Stimulated activated CD4-positive, alpha-beta T cell treated with anti-CD3 and anti-CD28 coated beads, TNF-alpha, amount 100 ng/mL, for 4 hours (primary cell): Measurements from ENCODE around the gene CPOX.
"Not testable (repeated sequence)": the region's sequence is repeated elsewhere in the genome, so short reads cannot be mapped to it uniquely, and the experiment has no call there.

Experiments used
- DNase-seq, 3 experiments: peaks; one replicate each; pipeline ENCODE4 v3.0.0-alpha.2; 2020; ENCODE audit warnings: low read depth in 3 of 3

The CPOX gene

DNA sequence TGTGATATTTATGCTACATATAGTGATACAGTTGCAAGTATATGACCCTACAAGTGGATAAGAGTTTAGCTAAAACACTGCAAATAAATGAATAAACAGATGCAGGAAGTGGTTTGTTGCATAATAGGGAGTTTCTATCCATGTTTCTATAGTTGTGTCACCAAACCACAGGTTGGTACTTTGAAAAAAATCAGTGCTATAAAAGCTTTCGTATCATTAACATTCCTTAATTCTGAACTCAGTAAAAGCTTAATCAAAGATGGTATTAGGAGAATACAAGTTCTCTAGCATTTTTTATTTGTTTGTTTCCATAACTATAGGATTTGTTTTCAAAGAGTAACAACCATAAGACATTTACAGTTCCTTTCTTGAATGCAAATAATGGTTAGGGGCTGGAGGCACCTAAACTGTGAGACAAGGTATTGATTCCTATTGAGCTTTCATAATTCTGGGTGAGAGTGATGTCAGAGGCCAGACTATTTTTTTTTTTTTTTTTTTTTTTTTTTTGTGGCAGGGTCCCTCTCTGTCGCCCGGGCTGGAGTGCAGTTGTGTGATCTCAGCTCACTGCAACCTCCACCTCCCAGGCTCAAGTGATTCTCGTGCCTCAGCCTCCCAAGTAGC is 29.6 kb downstream of the CPOX start:
- no peak for DNase-seq

DNA sequence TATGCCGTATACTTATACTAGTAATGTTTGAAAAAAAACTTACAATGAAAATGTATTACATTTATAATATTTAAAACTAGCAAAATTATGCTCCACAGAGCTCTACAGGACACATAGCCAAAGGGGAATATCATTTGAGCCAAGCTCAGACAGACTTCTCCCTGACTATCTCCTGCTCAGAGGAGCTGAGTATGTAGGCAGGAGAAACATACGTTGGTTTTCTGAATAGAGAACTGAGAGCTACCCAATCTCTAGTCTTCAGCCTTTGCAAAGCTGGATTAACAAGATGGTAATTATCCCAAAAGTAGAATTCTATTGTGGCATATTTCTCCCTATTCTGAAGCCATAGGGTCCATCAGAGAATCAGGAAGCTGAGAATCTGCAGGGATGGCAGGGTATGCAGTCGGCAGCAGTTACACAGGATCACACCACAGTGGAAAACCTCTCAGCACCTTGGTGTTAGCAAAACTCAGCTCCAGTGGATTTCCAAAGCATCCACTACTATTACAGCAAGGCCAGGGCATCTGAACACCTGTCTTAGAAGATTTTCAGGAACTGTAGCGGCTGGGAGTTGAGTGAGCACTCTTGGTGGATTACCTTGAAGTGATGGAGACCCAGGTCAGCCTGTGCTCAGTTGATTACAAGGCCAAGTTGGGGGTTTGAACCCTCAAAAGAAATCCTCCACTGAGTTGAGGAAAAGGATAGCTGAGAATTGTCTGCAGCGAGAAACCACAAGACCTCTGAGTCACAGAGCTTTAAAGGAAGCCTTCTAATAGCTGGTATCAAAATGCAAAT is 31.5 kb downstream of the CPOX start:
- no peak for DNase-seq

DNA sequence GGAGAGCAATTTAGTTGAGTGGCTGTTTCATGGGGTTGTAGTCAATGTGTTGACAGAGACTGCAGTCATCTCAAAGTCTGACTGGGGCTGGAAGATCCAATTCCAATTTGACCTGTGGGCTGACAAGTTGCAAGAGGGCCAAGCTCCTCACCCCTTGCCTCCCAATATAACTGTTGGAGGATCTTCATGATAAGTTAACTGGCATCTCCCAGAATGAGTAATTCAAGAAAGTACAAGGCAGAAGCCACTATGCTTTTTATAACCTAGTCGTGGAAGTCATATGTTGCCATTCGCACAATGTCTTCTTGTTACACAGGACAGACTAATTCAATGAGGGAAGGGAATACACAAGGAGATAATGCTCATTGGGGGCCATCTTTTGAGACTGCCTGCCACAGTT is 32.5 kb downstream of the CPOX start:
- no peak for DNase-seq

DNA sequence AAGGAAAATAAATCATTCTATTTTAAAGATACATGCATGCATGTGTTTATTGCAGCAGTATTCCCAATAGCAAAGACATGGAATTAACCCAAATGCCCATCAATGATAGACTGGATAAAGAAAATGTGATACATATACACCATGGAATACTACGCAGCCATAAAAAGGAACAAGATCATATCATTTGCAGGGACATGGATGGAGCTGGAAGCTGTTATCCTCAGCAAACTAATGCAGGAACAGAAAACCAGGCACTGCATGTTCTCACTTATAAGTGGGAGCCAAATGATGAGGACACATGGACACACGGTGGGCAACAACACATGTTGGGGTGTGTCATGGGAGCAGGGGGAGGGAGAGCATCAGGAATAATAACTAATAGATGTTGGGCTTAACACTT is 33.6 kb downstream of the CPOX start:
- not testable (repeated sequence) for DNase-seq

DNA sequence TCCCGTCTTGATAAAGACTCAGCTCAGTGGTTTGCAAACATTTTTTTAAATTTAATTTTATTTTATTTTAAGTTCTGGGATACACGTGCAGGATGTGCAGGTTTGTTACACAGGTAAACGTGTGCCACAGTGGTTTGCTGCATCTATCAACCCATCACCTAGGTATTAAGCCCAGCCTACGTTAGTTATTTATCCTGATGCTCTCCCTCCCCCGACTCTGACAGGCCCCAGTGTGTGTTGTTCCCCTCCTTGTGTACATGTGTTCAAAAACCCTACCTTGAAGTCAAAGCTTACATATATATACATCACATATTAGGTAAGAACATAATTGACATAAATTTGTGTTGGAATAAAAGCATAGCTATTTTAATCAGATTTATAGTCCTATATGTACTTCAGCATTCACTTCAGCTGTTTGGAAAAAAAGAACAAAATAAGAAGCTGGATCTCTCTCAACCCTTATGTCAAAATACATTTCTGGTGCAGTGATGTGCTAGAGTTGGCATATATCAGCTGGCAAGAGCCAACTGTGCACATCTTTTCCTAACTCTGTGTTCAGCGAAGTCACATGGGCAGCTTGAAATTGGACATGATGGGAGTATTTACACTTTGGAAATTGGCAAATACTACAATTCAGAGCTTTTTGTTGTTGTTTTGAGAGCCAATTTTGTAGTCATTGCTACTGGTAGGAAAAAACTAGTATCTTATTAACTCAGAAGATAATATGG is 35.1 kb downstream of the CPOX start:
- DNase-seq, result no peak

DNA sequence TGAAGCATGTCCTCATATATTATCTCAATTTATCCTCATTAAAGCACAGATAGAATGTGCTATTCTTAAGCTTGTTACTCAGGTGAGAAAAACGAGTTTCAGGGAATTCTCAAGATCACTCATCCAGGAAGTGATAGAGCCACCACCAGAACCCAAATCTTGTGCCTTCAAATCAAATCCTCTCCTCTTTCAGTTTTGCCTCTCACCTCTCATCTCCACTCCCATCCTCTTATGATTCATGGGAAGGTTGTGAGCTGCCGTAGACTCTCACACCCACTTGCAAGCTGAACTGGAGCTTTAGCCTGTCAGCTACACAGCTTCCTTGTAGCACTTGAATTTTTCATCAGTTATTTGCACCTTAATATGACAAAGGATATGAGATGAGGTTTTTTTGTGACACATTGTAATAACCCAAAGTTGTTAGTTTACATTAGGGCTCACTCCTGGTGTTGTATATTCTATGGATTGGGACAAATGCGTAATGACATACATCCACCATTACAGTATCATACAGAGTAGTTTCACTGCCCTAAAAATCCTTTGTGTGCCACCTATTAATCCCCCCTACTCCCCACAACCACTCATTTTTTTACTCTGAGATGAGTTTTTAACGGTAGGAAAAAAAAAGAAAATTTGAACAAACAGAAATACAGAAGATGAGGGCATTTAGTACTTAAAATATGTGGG is 35.9 kb downstream of the CPOX start:
- peak in 1 of 3 experiments; percentile 40 for DNase-seq

DNA sequence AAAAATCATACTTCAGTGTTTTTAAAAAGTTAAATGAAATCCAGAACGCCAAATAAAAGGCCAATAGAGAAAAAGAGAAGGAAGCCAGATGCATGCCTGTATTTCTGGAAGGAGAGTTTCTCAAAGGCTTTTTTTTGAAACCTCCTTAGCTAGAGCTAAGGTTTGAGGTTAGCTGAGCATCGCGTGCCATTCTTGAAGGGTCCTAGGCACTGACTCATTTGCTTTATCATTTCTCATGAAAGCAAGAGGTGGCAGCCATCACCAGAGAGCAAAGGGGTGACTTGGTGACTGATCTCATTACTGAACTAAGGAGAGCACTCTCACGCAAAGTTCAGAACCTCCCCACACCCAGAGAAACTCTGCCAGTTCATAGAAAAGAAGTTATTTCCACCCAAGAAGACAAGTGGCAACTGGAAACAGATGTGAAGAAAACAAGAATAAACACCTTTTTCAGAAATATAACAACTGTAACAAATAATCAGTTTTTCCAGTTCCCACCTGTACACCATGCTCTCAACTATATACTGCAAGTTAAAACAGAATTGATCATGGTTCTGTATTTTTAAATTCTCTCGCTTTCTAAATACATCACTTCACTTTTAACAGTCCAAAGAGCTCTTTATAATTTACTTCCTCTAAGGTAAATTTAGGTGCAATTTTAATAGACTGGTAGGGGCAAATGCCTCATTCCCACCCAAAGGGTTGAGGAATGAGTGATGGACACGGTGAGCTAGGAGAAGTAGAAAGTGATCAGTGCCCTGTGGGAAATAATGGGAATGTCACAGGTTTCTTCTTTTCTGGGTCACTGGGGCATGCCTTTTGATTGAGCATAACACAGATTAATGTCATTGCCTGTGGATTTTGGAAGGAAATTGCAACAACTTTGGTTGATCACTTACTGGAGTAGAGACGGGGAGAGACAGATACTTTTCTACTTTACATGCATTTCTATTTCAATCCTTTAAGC is 37.0 kb downstream of the CPOX start:
- DNase-seq, result peak in 2 of 3 experiments; percentile 40 to 63

DNA sequence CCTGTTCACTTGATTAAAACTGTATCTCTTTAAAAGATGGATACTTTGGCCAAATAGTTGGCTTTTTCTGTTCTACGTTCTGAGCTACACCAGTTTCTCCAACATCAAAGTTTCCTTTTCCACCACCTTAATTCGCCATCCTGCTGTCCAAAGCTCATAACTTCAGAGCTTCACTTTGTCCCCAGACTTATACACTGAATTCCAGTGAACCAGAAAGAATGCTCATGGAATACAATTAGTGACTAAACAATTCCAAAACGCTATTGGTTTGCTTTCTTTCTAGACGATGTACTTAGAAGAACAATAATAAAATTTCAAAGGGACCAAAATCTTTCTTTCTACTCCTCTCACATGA is 38.4 kb downstream of the CPOX start:
- DNase-seq, result no peak

DNA sequence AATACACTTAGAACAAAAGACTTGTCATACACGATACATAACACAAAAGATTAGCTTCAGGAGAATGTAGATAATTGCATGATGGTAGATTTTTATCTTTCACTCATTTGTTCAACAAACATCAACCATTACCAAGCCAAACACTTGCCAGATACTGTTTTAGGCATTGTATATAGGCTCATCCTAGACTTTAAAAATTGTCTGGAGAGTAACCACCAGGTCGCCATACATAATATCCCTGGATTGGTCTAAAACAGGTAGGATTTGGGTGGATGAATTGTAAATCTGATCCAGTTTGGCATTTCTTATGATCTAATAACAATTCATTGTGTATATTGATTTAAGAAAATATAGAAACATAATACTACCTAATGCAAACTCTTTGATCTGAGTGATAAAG is 38.8 kb downstream of the CPOX start:
- no peak for DNase-seq

DNA sequence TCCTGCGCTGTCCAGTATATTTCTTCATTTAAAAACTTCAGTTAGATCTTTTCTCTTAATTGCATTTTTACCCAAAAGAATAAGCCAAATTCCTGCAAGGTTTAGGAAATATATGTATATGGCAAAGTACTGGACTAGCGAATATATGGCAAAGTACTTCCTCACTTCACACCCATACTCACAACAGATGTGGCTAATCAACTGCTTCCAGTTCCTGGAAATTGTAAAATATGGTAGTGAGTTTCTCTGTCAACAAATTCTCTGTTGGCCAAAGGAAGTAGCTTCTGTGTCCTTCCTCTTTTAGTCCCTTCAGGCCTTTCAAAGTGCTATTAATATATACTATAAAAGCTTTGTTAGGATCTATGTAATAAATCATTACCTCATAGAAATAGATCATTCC is 39.7 kb downstream of the CPOX start:
- no peak for DNase-seq

DNA sequence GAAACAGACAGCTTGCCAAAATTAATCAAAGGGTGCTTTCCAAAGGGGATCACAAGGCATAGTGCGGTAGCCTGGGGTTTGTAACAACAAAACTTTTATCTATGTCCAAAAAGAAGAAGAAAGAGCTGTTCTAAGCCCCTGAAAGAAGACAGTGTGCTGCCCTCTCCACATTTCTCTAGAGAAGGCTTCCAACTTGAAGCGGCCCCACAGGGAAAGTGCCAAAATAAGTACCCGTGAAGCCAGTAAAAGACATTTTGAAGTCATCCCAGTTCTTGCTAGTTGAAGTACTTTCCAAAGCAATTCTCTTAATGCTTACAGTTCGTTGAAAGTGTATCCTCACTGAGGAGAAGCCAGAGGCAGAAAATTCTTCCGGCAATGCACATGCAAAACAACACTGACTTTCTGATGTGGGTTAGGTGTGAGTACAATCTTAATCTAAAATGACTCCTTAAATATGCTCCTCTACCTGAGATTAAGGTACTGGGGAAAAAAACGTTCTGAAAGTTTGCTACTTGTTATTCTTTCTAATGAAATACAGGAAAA is 40.3 kb downstream of the CPOX start:
- DNase-seq, result no peak

DNA sequence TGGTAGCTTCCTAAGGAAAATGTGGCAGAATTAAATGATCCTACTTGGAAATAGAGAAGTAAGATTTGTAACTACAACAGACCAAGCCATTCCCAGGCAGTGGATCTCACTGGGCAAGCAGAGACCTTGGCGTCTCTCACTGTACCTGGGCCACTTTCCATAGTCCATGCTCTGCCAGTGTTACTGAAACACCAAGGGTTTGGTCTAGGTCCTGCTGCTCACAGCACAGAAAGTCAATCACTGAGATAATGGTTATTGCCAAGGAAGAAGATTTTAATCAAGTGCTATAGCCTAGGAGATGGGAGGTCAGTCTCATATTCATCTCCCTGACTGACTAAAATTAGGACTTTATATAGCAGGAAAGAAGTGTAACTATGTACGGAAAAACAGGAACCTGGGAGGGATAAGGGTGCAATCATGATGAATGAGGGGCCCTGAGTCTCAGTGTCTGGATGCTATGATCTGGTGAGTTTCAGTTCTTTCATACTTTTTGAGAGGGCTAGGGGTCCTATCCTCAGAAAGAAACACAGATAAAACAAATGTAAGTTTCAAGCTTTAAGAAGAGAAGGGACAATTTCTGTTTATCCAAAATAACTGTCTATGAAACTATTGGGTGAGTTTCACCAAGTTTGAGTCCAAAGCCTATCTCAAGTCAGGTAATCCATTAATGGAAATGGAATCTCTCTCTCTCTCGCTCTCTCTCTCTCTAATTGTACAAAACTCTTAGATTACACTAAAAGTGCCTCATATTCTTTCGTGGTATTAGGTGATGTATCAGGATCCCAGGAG is 41.0 kb downstream of the CPOX start:
- no peak for DNase-seq

DNA sequence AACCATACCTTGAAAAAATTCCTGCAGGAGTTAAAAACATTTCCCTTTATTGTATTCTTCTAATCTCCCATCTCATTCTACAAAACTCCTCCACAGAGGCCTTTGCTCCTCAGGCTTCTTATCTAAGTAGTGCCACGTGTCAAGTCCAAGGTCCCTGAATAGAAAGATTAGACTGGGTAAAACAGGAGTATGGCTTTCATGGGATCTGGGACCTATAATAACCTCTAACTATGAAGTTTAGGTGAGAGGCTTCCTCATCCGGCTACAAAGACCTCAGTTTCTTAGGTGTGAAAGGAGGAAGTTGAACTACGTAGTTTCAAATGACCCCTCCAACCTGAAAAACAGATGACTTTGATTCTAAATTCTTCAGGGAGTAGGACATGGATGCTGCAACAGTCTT is 41.7 kb downstream of the CPOX start:
- DNase-seq, result no peak

DNA sequence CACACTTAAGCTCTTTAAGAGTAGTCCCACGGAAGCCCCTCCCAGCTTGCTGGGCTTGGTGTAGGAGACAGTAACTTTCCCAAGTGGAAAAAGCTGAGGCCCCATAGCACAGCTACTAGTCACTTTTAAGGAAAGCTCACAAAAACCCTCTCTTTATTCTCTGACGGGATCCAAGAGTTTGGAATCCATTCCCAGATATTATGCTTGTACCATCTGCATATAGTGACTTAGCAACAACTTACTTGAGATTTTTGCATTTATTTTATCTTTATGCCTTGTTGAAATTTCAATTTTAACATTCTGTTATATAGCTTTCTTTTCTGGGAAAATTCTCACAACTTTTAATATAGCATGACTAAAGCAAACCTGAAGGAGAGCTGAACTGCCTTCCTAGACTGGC is 42.2 kb downstream of the CPOX start:
- no peak for DNase-seq

DNA sequence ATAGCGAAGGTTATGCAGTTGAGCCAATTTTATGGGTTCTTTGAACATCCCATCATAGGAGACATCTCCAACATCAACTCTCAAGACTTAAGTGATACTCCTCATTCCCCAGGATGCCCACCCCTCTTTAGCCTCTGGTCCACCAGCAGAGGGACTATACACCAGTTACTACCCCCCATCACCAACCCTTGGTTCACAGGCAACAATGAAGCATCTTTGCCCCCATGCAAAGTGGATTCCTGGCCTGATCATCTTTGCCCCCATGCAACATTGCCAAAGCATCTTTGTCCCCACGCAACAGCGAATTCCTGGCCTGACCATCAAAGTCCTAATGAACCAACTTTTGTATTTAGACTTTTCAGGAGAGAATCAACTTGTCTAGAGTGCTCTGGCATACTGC is 42.6 kb downstream of the CPOX start:
- DNase-seq, result no peak

DNA sequence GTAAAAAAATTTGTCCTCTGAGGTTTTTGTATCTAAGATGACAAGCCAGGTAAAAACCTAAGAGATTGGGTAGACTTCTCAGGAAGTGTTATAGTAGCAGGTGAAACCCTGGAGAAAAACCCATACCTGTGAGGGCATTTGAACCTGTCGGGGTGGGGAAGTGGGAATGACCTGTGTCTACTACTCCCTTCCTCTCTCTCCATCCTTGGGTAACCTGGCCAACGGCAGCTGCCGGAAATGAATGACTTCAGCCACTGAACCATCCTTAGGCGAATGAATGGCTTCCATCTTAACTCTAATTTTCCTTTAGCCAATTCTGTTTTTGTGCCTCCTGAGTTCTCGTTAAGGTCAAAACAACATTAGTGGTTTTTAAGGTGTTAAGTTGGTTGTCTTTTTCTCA is 44.9 kb downstream of the CPOX start:
- DNase-seq, result no peak

DNA sequence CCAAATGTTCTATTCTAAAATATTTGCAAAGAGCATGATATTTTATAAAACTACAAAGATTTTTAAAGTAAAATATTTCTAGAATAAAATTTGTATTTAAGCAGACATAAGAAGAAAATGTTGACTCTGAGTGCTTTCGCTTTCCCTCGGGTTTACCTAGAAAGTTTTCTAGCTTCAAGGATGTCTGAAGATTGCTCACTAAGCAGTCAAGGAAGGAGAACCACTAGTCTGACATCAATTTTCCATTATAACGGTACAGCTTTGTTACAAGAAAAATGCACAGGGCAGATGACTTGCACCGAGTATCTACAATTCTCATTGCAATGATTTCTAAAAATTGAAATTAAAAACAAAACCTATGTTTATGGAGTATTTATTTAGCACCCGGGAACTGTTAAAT is 47.5 kb downstream of the CPOX start:
- DNase-seq, result no peak

DNA sequence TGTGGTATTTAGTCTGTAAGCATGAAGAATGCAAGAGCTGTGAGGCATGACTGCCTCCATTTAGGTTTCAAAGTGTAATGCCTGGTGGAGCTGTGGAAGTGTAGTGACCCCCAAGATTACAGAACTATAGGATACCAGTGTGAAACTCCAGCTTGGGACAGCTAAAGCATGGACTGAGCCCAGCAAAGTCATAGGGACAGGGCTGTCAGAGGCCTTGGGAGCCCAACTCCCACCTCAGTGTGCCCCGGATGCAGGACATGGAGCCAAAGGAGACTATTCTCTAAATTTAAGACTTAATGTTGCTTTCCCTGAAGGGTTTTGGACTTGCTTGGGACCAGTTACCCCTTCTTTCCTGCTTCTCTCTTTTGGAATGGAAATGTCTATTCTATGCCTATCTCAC is 50.8 kb downstream of the CPOX start:
- no peak for DNase-seq

DNA sequence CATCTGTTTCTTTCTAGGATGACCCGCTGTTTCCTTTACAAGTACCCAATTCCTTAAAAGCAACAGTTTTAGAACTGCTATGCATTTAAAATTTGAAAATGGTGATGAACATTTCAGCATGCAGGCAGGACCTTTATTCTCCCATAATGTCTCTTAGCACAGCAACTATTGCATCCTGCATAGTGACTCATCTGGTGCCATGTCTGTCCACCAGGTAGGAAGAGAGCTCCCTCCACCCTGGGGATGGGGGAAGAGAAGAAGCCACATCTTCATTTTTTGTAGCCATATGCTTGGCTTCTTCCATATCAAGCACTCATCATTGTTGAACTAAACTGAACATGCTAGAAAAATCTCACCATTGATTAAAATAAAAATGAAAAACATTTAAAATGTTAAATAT is 51.7 kb downstream of the CPOX start:
- no peak for DNase-seq

DNA sequence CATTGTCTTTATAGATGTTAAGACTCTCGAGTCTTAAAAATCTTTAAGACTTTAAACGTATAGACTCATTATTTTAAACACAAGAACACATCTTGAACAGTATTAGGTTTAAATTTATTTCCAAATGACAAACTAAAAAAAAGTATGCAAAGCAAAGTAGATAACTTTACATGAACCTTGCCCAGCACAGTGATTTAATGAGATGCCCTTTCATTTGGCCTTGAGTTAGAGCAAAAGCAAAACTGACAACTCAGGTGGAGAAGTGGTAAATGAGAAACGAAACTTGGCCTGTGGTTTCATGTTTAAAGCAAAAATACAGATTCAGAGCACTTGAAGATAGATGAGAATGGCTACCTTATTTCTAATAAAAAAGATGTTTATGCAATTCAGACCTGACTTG is 53.1 kb downstream of the CPOX start:
- DNase-seq, result no peak
